ENCODE data around the gene TDRD3. TPM values are rescaled to one million over a fixed set of nuclear protein-coding genes. Genes with fewer than 3 reads are reported as not detected.

The TDRD3 gene
- polyA plus RNA-seq, 1 experiment: 10.8 TPM

- DNase-seq (ENCODE audit: low read depth, low spot score): no peak
- ChIA-PET POLR2A (no interaction called here), CTCF (no interaction called here)
- Histone ChIP-seq H3K27me3 (ENCODE audit: control insufficient read depth, insufficient read depth, low read length) (no peaks in the 10 kb centered on the region), H3K9me3 (ENCODE audit: control insufficient read depth, insufficient read depth, low read length) (no peaks in the 10 kb centered on the region), H3K4me3 (ENCODE audit: low read depth, low read length) (no peak overlapping the region), H3K27ac (ENCODE audit: low read depth, low read length) (no peak overlapping the region)
- no peak for TF ChIP-seq CTCF (IDR thresholded peaks at IDR 0.05; ENCODE audit: low read depth, low read length)
Measured at GRCh38 chr13:60608954-60609353, 211.9 kb downstream of the TDRD3 start.

GRCh38 chr13:60611523-60611922 is 214.5 kb downstream of the TDRD3 start:
- Histone ChIP-seq H3K4me3 (ENCODE audit: low read depth, low read length) (no peak overlapping the region), H3K9me3 (ENCODE audit: control insufficient read depth, insufficient read depth, low read length) (no peaks in the 10 kb centered on the region), H3K27me3 (ENCODE audit: control insufficient read depth, insufficient read depth, low read length) (peaks cover 4% of the 10 kb centered on the region), H3K27ac (ENCODE audit: low read depth, low read length) (no peak overlapping the region)
- ChIA-PET POLR2A (no interaction called here), CTCF (interaction anchor here (1.6 kb wide), 1 partner anchor 163 kb away, joined by 4 read pairs; no protein-coding TSS in a partner anchor)
- DNase-seq (ENCODE audit: low read depth, low spot score): no peak
- TF ChIP-seq CTCF (IDR thresholded peaks at IDR 0.05; ENCODE audit: low read depth, low read length): no peak

- no peak for TF ChIP-seq CTCF (IDR thresholded peaks at IDR 0.05; ENCODE audit: low read depth, low read length)
- ChIA-PET CTCF (interaction anchor here (0.6 to 1.6 kb wide), 2 partner anchors 164 to 317 kb away, joined by 4 read pairs; no protein-coding TSS in a partner anchor), POLR2A (no interaction called here)
- DNase-seq (ENCODE audit: low read depth, low spot score): no peak
- H3K9me3 ChIP-seq (ENCODE audit: control insufficient read depth, insufficient read depth, low read length): no peaks in the 10 kb centered on the region
- peaks cover 4% of the 10 kb centered on the region for H3K27me3 ChIP-seq (ENCODE audit: control insufficient read depth, insufficient read depth, low read length)
- no peak overlapping the region for H3K4me3 ChIP-seq (ENCODE audit: low read depth, low read length)
- no peak overlapping the region for H3K27ac ChIP-seq (ENCODE audit: low read depth, low read length)
Measured at GRCh38 chr13:60612593-60612992, 215.6 kb downstream of the TDRD3 start.

GRCh38 chr13:60613080-60613479 is 216.1 kb downstream of the TDRD3 start:
- Histone ChIP-seq H3K27me3 (ENCODE audit: control insufficient read depth, insufficient read depth, low read length) (peaks cover 4% of the 10 kb centered on the region), H3K4me3 (ENCODE audit: low read depth, low read length) (no peak overlapping the region), H3K9me3 (ENCODE audit: control insufficient read depth, insufficient read depth, low read length) (no peaks in the 10 kb centered on the region), H3K27ac (ENCODE audit: low read depth, low read length) (no peak overlapping the region)
- no peak for DNase-seq (ENCODE audit: low read depth, low spot score)
- CTCF ChIA-PET: no interaction called here
- POLR2A ChIA-PET: no interaction called here
- no peak for TF ChIP-seq CTCF (IDR thresholded peaks at IDR 0.05; ENCODE audit: low read depth, low read length)

GRCh38 chr13:60617991-60618733 is 221.1 kb downstream of the TDRD3 start:
- Histone ChIP-seq H3K9me3 (ENCODE audit: control insufficient read depth, insufficient read depth, low read length) (no peaks in the 10 kb centered on the region), H3K27ac (ENCODE audit: low read depth, low read length) (no peak overlapping the region), H3K27me3 (ENCODE audit: control insufficient read depth, insufficient read depth, low read length) (peaks cover 4% of the 10 kb centered on the region), H3K4me3 (ENCODE audit: low read depth, low read length) (no peak overlapping the region)
- ChIA-PET CTCF (interaction anchor here (0.6 to 2.1 kb wide), 9 partner anchors 9 to 169 kb away, joined by 3 to 34 read pairs (median 3); no protein-coding TSS in a partner anchor), POLR2A (no interaction called here)
- no peak for DNase-seq (ENCODE audit: low read depth, low spot score)
- TF ChIP-seq CTCF (IDR thresholded peaks at IDR 0.05; ENCODE audit: low read depth, low read length): peak; percentile 46
